WTC11 (cell line): ENCODE data around the gene SLC26A2. TPM values are rescaled to one million over a fixed set of nuclear protein-coding genes. Genes with fewer than 3 reads are reported as not detected.

Experiments
- ATAC-seq: fragments of 200-7000 bp; cut with Tn5 transposase; 2 replicates; pipeline ENCODE4 v1.10.0; 2021; ENCODE audit warnings: mild to moderate bottlenecking, moderate library complexity
- CTCF ChIA-PET: fragments of 300-600 bp; sonication (Branson Sonifier 250); formaldehyde crosslinking; loops from one replicate; lab custom pipeline; 2021; ENCODE audit warnings: antibody characterized with exemption; lab: Charles Lee
- POLR2A ChIA-PET: fragments of 350-600 bp; sonication (Branson Sonifier 250); formaldehyde crosslinking; loops from one replicate; lab custom pipeline; 2021; ENCODE audit warnings: antibody characterized with exemption; lab: Charles Lee
- DNase-seq: peaks from one replicate; pipeline ENCODE4 v3.0.0; 2021; ENCODE audit warnings: low spot score
- H3K27ac Mint-ChIP-seq: 2 replicates; pipeline ENCODE4 v1.8.0; 2021; ENCODE audit warnings: mixed read lengths
- H3K27me3 Mint-ChIP-seq: 2 replicates; pipeline ENCODE4 v1.8.0; 2021; ENCODE audit warnings: low read depth, mild to moderate bottlenecking, moderate library complexity, mixed read lengths
- H3K36me3 Mint-ChIP-seq: 2 replicates; pipeline ENCODE4 v1.8.0; 2021; ENCODE audit warnings: mixed read lengths
- H3K4me1 Mint-ChIP-seq: 2 replicates; pipeline ENCODE4 v1.8.0; 2022; ENCODE audit warnings: mixed read lengths
- H3K4me3 Mint-ChIP-seq: 2 replicates; pipeline ENCODE4 v1.8.0; 2021; ENCODE audit warnings: mild to moderate bottlenecking, moderate library complexity, mixed read lengths
- H3K9me3 Mint-ChIP-seq: 2 replicates; pipeline ENCODE4 v1.8.0; 2021; ENCODE audit warnings: mixed read lengths
- ATF1 ChIP-seq: sonication (generic); formaldehyde crosslinking; IDR thresholded peaks from 2 replicates; pipeline ENCODE4 v1.8.1; 2023; ENCODE audit warnings: mild to moderate bottlenecking, moderate library complexity, missing genetic modification reagents
- ELF4 ChIP-seq: sonication (generic); formaldehyde crosslinking; IDR thresholded peaks from 2 replicates; pipeline ENCODE4 v1.8.1; 2022; ENCODE audit warnings: low read depth, mild to moderate bottlenecking, moderate library complexity, missing genetic modification reagents
- ETV6 ChIP-seq: sonication (generic); formaldehyde crosslinking; IDR thresholded peaks from 2 replicates; pipeline ENCODE4 v1.8.1; 2022; ENCODE audit warnings: mild to moderate bottlenecking, missing genetic modification reagents
- FOXJ3 ChIP-seq: sonication (generic); formaldehyde crosslinking; IDR thresholded peaks from 2 replicates; pipeline ENCODE4 v1.9.0; 2021; ENCODE audit warnings: missing genetic modification reagents, mild to moderate bottlenecking, borderline replicate concordance
- HMGA2 ChIP-seq: fragments of 250-450 bp; sonication (Bioruptor Pico); IDR thresholded peaks from 2 replicates; pipeline ENCODE4 v1.4.0; 2021; ENCODE audit warnings: mild to moderate bottlenecking, moderate library complexity
- JAZF1 ChIP-seq: fragments of 250-450 bp; sonication (Bioruptor Pico); IDR thresholded peaks from 2 replicates; pipeline ENCODE4 v1.9.0; 2021; ENCODE audit warnings: moderate library complexity, mild to moderate bottlenecking, inconsistent platforms
- NFE2L1 ChIP-seq: sonication (generic); formaldehyde crosslinking; IDR thresholded peaks from 2 replicates; pipeline ENCODE4 v1.8.1; 2023; ENCODE audit warnings: missing genetic modification reagents
- OVOL2 ChIP-seq: fragments of 250-450 bp; sonication (Bioruptor Pico); IDR thresholded peaks from 2 replicates; pipeline ENCODE4 v1.9.0; 2021; ENCODE audit warnings: mild to moderate bottlenecking, borderline replicate concordance
- TCF7 ChIP-seq: sonication (generic); formaldehyde crosslinking; IDR thresholded peaks from 2 replicates; pipeline ENCODE4 v1.8.0; 2022; ENCODE audit warnings: mild to moderate bottlenecking, low read depth, missing genetic modification reagents, moderate library complexity
- TP53 ChIP-seq: sonication (generic); formaldehyde crosslinking; IDR thresholded peaks from 2 replicates; pipeline ENCODE4 v1.8.1; 2023; ENCODE audit warnings: mild to moderate bottlenecking, missing genetic modification reagents
- ZNF121 ChIP-seq: sonication (generic); formaldehyde crosslinking; IDR thresholded peaks from 2 replicates; pipeline ENCODE4 v1.8.0; 2023; ENCODE audit warnings: missing genetic modification reagents
- ZNF138 ChIP-seq: sonication (generic); formaldehyde crosslinking; conservative IDR thresholded peaks from 2 replicates; pipeline ENCODE4 v1.8.1; 2022; ENCODE audit warnings: mild to moderate bottlenecking, moderate library complexity, missing genetic modification reagents
- total RNA-seq: library from RNA; stranded (reverse); gene quantifications from 3 replicates; pipeline ENCODE4 v1.2.3, GENCODE V29; 2021
- TF ChIP-seq, protein P1 (sequence below): sonication (generic); formaldehyde crosslinking; IDR thresholded peaks from 2 replicates; pipeline ENCODE4 v1.8.1; 2022; ENCODE audit warnings: mild to moderate bottlenecking, missing genetic modification reagents, moderate library complexity, borderline replicate concordance
- TF ChIP-seq, protein P2 (sequence below): sonication (generic); formaldehyde crosslinking; IDR thresholded peaks from 2 replicates; pipeline ENCODE4 v1.8.1; 2023; ENCODE audit warnings: mild to moderate bottlenecking, missing genetic modification reagents
- TF ChIP-seq, protein P3 (sequence below): sonication (generic); formaldehyde crosslinking; IDR thresholded peaks from 2 replicates; pipeline ENCODE4 v1.8.1; 2023; ENCODE audit warnings: mild to moderate bottlenecking, missing genetic modification reagents, moderate library complexity
- TF ChIP-seq, protein P4 (sequence below): sonication (generic); formaldehyde crosslinking; IDR thresholded peaks from 2 replicates; pipeline ENCODE4 v1.8.1; 2022; ENCODE audit warnings: low read depth, missing genetic modification reagents, borderline replicate concordance
- TF ChIP-seq, protein P5 (sequence below): sonication (generic); formaldehyde crosslinking; IDR thresholded peaks from 2 replicates; pipeline ENCODE4 v1.8.0; 2022; ENCODE audit warnings: mild to moderate bottlenecking, missing genetic modification reagents
- TF ChIP-seq, protein P6 (sequence below): sonication (generic); formaldehyde crosslinking; IDR thresholded peaks from 2 replicates; pipeline ENCODE4 v1.8.0; 2022; ENCODE audit warnings: missing genetic modification reagents
- TF ChIP-seq, protein P7 (sequence below): sonication (generic); formaldehyde crosslinking; IDR thresholded peaks from 2 replicates; pipeline ENCODE4 v1.8.0; 2022; ENCODE audit warnings: mild to moderate bottlenecking, missing genetic modification reagents

SLC26A2 gene
- total RNA-seq, 1 experiment from 2014 or later: 11.1 TPM

DNA sequence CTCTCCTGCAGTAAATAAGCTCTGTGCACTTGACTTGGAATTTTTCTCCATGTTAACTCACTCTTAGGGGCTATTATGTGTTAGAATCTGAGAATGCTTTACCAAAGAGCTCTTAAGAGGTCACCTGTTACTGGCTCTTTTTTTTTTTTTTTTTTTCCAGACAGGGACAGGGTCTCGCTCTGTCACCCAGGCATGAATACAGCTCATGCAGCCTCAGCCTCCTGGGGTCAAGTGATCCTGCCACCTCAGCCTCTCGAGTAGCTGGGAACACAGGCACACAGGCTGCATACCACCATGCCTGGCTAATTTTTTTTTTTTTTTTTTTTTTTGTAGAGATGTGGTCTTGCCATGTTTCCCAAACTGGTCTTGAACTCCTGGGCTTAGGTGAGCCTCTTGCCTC is 62.1 kb downstream of the SLC26A2 start:
- Mint-ChIP-seq H3K27ac (peak overlapping the region; percentile 92), H3K4me3 (no peak overlapping the region; the same call in 1 of the 2 replicates), H3K9me3 (no peaks in the 10 kb centered on the region), H3K36me3 (peaks cover 73% of the 10 kb centered on the region), H3K4me1 (peaks cover 28% of the 10 kb centered on the region), H3K27me3 (no peaks in the 10 kb centered on the region)
- CTCF ChIA-PET: interaction anchor here (0.7 to 1.2 kb wide), 5 partner anchors 32 to 756 kb away, joined by 3 to 4 read pairs (median 3); no protein-coding TSS in a partner anchor
- ATAC-seq: no peak
- TF ChIP-seq, protein P1, sequence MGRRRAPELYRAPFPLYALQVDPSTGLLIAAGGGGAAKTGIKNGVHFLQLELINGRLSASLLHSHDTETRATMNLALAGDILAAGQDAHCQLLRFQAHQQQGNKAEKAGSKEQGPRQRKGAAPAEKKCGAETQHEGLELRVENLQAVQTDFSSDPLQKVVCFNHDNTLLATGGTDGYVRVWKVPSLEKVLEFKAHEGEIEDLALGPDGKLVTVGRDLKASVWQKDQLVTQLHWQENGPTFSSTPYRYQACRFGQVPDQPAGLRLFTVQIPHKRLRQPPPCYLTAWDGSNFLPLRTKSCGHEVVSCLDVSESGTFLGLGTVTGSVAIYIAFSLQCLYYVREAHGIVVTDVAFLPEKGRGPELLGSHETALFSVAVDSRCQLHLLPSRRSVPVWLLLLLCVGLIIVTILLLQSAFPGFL: no peak
- no peak for TF ChIP-seq JAZF1 (CRISPR knock-in tag)
- no peak for TF ChIP-seq FOXJ3
- TF ChIP-seq ZNF138 (CRISPR knock-in tag): no peak
- no peak for TF ChIP-seq ATF1 (CRISPR knock-in tag)
- TF ChIP-seq, protein P2, sequence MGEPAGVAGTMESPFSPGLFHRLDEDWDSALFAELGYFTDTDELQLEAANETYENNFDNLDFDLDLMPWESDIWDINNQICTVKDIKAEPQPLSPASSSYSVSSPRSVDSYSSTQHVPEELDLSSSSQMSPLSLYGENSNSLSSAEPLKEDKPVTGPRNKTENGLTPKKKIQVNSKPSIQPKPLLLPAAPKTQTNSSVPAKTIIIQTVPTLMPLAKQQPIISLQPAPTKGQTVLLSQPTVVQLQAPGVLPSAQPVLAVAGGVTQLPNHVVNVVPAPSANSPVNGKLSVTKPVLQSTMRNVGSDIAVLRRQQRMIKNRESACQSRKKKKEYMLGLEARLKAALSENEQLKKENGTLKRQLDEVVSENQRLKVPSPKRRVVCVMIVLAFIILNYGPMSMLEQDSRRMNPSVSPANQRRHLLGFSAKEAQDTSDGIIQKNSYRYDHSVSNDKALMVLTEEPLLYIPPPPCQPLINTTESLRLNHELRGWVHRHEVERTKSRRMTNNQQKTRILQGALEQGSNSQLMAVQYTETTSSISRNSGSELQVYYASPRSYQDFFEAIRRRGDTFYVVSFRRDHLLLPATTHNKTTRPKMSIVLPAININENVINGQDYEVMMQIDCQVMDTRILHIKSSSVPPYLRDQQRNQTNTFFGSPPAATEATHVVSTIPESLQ (CRISPR knock-in tag): no peak
- TF ChIP-seq ETV6 (CRISPR knock-in tag): no peak
- TF ChIP-seq ZNF121 (CRISPR knock-in tag): no peak
- TF ChIP-seq, protein P3, sequence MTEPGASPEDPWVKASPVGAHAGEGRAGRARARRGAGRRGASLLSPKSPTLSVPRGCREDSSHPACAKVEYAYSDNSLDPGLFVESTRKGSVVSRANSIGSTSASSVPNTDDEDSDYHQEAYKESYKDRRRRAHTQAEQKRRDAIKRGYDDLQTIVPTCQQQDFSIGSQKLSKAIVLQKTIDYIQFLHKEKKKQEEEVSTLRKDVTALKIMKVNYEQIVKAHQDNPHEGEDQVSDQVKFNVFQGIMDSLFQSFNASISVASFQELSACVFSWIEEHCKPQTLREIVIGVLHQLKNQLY (CRISPR knock-in tag): no peak
- TF ChIP-seq TP53: no peak
- no peak for TF ChIP-seq NFE2L1 (CRISPR knock-in tag)
- TF ChIP-seq, protein P4, sequence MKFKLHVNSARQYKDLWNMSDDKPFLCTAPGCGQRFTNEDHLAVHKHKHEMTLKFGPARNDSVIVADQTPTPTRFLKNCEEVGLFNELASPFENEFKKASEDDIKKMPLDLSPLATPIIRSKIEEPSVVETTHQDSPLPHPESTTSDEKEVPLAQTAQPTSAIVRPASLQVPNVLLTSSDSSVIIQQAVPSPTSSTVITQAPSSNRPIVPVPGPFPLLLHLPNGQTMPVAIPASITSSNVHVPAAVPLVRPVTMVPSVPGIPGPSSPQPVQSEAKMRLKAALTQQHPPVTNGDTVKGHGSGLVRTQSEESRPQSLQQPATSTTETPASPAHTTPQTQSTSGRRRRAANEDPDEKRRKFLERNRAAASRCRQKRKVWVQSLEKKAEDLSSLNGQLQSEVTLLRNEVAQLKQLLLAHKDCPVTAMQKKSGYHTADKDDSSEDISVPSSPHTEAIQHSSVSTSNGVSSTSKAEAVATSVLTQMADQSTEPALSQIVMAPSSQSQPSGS (CRISPR knock-in tag): no peak
- TF ChIP-seq TCF7: no peak
- TF ChIP-seq OVOL2 (CRISPR knock-in tag): no peak
- TF ChIP-seq, protein P5, sequence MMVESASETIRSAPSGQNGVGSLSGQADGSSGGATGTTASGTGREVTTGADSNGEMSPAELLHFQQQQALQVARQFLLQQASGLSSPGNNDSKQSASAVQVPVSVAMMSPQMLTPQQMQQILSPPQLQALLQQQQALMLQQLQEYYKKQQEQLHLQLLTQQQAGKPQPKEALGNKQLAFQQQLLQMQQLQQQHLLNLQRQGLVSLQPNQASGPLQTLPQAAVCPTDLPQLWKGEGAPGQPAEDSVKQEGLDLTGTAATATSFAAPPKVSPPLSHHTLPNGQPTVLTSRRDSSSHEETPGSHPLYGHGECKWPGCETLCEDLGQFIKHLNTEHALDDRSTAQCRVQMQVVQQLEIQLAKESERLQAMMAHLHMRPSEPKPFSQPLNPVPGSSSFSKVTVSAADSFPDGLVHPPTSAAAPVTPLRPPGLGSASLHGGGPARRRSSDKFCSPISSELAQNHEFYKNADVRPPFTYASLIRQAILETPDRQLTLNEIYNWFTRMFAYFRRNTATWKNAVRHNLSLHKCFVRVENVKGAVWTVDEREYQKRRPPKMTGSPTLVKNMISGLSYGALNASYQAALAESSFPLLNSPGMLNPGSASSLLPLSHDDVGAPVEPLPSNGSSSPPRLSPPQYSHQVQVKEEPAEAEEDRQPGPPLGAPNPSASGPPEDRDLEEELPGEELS (CRISPR knock-in tag): no peak
- no peak for TF ChIP-seq HMGA2
- TF ChIP-seq, protein P6, sequence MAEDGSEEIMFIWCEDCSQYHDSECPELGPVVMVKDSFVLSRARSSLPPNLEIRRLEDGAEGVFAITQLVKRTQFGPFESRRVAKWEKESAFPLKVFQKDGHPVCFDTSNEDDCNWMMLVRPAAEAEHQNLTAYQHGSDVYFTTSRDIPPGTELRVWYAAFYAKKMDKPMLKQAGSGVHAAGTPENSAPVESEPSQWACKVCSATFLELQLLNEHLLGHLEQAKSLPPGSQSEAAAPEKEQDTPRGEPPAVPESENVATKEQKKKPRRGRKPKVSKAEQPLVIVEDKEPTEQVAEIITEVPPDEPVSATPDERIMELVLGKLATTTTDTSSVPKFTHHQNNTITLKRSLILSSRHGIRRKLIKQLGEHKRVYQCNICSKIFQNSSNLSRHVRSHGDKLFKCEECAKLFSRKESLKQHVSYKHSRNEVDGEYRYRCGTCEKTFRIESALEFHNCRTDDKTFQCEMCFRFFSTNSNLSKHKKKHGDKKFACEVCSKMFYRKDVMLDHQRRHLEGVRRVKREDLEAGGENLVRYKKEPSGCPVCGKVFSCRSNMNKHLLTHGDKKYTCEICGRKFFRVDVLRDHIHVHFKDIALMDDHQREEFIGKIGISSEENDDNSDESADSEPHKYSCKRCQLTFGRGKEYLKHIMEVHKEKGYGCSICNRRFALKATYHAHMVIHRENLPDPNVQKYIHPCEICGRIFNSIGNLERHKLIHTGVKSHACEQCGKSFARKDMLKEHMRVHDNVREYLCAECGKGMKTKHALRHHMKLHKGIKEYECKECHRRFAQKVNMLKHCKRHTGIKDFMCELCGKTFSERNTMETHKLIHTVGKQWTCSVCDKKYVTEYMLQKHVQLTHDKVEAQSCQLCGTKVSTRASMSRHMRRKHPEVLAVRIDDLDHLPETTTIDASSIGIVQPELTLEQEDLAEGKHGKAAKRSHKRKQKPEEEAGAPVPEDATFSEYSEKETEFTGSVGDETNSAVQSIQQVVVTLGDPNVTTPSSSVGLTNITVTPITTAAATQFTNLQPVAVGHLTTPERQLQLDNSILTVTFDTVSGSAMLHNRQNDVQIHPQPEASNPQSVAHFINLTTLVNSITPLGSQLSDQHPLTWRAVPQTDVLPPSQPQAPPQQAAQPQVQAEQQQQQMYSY (CRISPR knock-in tag): no peak
- TF ChIP-seq ELF4 (CRISPR knock-in tag): no peak
- TF ChIP-seq, protein P7, sequence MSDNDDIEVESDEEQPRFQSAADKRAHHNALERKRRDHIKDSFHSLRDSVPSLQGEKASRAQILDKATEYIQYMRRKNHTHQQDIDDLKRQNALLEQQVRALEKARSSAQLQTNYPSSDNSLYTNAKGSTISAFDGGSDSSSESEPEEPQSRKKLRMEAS (CRISPR knock-in tag): no peak
- POLR2A ChIA-PET: no interaction called here
- DNase-seq: no peak
